Germinal center (tissue), 1 donor: ENCODE data around the gene YWHAG.
A peak's percentile ranks its signal among the peaks of the same experiment; 100 is the strongest.
"Not testable (repeated sequence)": the region's sequence is repeated elsewhere in the genome, so short reads cannot be mapped to it uniquely, and the experiment has no call there.

Experiments
- DNase-seq: peaks from one replicate; pipeline ENCODE4 v3.0.0; 2012; ENCODE audit warnings: mixed read lengths, low spot score

YWHAG gene

DNA sequence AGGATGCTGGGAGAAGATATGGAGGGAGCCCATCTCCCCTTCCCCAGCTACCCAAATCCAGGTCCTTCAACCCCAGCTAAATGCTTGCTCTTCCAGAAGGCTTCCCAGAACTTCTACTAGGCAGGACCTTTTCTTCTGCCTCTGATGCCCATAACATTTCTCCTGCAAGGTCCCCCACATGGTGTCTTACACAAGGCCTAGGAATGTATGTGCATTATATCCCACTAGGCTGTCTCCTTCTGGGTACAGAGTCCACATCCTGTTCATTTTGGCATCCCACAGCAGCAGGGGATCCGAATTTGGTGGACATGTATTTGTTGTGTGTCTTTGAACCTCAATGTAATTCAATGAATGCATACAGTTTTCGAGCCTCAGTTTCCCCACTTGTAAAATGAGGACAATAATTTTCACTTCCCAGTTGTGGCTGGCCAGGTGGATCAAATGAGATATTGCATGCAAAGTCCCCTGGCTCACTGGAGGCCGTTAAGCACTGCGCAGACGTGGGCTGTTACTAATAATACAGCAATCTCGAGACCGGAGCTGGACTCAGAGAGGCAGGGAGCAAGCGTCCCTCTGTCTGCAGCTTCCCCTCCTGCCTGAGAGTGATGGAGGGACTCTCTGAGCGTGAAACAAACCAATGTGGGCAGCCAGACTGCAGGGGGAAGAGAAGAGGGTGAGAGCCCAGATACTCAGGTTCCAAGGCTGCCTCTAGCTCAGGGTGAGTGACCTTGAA lies 18.6 kb upstream of the YWHAG start:
- no peak for DNase-seq

DNA sequence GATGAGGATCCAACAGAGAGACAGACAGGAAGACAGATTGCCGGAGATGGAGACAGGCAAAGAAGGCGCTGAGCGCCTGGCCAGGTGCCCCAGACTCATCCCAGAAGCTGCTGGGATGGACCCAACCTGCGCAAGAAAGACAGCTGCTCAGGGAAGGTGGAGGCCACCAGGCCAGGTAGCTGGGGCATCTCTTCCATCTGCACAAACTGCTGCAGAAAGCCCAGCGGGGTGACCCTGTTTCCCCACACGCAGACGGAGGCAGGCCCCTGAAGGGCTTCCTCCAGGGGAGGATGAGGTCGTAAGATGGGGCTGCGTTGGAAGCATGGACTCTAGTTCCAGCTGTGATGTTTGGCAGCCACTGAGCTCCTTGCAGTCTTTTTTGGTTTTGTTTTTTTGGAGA lies 16.5 kb upstream of the YWHAG start:
- DNase-seq: no peak

DNA sequence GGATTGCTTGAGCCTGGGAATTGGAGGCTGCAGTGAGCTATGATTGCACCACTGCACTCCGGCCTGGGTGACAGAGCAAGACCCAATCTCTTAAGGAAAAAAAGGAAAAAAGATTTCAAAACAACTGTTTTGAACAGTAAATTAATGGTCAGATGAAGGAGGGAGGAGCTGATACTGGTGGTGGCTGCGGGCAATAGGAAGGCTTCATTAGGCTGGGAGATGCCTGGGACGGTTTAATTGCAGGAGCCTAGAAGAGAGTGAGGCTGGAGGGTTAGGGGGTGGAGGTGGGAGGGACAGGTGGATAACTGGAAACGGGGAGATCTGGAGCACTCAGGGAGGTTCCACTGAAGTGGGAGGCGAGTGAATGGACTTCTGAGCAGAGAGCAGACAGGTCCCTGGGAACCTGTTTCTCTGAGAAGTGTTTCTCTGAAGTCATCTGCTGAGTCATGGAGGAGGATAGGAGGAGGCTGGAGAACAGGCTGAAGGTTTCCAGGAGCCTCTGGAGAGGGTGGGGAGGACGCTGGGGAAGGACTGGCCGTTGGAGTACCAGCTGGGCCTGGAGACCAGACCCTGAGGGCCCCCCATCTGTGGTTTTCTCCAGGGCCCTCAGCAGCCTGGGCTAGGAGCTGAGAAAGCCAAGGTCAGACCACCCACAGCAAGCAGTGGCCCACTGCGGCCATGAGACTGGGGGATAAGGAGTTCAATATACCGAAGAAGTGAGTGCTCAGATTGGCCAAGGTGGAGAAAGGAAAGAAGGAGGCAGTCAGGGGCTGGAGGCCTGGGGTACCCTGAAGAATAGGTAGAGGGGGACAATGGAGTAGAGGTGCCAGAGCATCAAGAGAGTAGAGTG lies 14.4 kb upstream of the YWHAG start:
- no peak for DNase-seq

DNA sequence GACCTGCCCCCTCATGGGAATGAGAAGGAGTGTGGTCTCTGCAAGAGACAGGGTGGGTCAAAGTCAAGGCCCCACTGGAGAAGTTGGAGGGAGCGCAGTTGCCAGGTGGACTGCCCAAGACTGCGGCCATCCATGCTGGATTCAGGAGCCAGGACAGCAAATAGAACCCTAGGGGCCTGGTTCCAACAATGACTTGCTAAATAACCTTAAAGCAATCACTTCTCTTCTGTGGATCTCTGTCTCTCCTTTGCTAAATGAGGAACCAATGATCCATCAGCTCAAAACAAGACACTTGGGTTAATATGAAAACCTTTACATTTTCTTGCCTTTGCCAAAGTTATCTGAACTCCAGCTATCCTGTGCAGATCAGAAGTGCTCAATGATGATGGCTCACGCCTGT lies 12.6 kb upstream of the YWHAG start:
- DNase-seq: no peak

DNA sequence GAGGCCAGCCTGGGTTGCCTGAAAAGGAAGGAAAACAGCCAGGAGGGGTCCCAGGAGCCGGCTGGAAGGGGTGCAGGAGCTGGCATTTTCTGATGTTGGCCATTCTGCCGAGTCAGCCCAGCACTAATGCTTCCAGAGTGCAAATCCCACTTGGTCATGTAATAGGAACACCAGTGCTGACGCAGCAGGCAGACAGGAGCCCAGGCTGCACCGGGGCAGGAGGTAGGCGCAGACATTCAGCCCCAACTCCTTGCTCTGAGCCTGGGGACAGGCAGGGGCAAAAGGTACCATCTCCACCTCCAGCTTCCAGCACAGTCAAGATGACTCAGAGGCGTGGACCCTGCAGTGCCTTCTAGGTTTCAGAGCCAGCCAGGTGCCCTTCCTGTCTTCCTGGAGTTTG lies 10.2 kb upstream of the YWHAG start:
- DNase-seq: no peak

DNA sequence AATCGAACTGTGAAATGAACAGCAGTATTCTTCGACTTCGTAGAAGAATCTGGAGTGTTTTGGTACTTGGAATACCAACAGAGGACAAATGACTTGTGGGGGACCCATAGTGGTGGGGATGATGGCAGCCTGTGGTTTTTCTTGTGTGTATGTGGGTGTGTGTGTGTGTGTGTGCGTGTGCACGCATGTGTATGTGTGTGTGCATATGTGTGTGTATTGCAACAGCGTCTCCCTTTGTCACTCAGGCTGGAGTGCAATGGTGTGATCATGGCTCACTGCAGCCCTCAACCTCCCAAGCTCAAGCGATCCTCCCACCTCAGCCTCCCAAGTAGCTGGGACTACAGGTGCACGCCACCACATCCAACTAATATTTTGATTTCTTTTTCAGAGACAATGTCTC lies 9.4 kb upstream of the YWHAG start:
- no peak for DNase-seq

DNA sequence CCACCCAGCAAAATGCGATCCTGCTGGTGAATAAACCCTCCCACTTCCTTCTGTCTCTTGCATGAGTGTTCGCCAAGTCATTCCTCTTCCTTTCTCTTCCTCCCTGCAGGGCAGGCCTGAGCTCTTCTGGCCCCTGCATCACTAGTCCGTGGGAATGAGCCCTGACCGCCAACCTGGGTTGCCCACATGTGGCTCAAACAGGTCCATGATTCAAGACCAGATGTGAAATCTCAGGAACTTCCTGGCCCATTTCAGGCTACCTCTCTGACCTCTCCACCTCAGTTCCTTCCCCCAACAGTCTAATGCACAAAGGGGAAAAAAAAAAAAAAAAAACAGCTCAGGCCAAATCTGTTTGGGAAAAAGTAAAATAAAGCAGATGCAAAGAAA lies 5.4 kb upstream of the YWHAG start:
- DNase-seq: no peak

DNA sequence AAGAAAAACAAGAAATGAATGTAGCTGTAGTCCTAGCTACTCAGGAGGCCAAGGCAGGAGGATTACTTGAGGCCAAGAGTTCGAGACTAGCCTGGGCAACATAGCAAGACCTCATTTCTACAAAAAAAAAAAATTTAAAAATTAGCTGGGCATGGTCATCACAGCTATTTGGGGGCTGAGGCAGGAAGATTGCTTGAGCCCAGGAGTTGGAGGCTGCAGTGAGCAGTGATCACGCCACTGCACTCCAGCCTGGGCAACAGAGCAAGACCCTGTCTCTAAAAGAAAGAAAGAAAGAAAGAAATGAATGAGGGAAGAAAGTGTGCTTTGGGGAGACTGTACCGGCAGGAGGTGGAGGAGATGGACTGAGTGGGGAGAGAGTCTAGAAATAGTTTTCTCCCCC lies 5.0 kb upstream of the YWHAG start:
- not testable (repeated sequence) for DNase-seq

DNA sequence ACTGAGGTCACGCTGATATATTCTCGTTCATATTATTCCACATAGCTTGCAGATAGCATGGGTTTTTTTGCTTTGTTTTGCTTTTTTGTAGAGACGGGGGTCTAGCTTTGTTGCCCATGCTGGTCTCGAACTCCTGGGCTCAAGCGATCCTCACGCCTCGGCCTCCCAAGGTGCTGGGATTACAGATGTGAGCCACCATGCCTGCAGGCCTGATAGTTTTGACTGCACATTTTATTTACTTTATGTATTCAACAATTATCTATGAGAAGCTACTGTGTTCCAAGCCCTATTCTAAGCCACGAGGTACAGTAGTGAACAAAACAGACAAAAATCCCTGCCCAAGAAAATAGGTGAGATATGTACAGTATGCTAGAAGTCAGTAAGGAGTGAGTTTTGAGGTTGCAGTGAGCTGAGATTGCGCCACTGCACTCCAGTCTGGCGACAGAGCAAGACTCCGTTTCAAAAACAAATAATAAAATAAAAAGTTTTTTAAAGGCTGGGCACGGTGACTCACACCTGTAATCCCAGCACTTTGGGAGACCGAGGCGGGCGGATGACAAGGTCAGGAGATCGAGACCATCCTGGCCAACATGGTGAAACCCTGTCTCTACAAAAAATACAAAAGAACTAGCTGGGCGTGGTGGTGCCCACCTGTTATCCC lies 1.3 kb upstream of the YWHAG start:
- no peak for DNase-seq

DNA sequence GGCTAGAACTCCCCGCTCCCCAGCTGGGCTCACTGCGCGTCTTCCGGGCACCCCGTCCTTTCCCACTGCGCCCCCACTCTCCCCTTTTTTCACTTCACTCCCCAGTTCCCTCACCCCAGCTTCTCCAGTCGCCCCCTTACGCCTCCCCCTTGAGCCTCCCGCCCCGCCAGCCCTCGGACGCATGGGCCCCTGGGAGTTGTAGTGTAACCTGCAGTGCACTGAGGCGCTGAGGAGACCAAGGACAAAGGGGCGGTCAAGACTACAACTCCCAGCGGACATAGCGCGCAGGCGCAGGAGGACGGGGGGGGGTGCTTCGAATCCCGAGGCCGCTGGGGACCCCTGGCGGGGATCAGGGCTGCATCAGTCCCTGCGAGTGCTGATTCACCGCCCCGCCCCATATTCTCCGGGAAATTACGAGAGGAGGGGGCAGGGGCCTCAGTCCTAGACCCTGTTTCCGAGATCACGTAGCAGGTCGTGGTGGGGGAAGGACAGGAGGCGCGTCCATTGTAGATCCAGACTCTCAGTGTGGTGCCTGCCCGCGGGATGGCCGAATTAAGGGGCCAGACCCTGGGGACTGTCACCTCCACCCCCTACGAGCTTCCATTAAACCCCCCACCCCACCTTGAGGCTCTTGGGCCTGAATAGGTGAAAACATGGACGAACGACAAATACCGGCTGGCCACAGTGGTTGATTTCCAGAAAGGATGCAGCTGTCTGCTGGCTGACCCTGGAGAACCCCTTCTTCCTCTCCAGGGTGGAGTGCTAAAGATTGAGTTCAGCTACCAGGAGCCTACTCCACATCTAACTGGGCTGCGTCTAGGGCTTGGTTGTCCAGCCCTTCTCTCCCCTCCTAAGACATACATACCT lies 553 bp upstream of the YWHAG start:
- DNase-seq: peak; percentile 96

DNA sequence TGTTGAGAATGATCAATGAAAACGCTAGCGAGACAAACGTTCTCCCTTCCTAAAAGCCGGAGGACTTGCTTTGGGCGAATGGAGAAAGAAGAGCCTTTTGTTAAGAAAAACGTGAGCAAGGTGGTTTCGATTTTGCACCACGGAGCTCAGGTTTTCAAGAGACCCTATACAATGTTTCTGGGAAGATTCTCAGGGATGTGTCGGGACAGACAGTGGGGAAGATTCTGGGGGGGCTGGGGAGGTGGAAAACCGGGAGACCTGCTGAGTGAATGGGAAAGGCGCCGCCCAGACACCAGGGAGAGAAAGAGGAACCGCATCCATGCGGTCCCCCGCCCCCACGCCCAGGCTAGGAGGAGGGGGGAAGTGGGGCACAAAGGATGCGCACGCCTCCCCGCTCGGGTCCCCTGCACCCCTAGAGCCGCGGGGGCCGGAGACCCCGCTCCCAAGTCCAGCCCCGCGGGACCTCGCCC lies 745 bp downstream of the YWHAG start:
- peak; percentile 75 for DNase-seq

DNA sequence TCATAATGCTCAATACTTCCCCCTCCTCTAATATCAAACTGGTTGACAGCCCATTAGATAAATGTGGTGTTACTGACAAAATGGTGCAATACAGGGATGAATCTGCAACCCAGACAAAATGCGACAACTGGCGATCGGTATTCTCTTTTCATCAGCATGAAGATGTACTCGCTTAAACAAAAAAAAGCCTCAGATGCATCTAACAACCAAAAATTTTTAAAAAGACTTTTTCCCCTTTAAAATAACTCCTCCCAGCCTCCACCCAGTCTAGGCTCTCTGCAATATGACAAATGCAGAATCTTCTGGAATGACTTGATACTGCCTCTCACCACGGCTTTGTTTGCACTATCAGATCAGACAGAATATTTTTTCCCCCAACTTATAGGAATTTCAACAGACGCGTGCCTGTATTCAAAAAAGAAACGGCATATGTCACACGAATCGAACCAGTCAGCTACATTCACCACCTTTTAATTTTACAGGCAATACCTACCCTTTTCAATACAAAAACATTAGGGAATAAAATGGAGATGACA lies 1.2 kb downstream of the YWHAG start:
- no peak for DNase-seq

DNA sequence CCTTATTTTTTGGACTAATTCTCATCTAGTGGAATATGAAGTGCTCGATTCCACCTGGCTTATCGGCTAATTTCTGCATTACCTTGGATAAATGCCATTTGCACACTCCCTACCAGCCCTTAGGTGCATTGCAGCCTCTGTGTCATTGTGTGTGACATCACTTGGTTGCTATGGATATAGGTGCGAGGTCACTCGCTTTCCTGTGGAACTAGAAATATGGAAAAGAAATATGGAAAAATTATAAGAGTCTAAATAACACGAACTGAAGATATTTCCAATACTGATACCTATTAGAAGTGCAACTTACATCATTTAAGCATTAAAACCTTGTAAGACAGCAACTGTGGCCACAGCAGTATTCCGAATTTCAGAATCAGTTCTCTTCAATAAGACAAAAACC lies 2.0 kb downstream of the YWHAG start:
- no peak for DNase-seq

DNA sequence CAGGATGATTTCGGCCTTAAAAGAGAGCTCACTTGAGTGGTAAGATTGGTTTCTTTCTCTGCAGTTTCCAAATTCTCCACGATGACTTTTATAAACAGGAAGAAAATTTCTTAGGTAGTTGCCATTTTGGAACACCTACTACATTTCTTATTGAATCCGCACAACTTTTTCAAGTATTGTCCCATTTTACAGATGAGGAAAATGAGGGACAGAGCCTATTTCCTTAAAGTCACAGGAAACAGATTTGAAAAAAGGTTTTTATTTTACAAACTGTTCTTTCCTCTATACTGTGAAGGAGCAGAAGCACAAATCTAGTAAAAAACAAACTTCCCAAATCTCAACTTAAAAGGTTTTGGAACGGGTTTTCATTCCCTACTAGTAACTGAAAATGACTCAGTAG lies 2.7 kb downstream of the YWHAG start:
- DNase-seq: no peak

DNA sequence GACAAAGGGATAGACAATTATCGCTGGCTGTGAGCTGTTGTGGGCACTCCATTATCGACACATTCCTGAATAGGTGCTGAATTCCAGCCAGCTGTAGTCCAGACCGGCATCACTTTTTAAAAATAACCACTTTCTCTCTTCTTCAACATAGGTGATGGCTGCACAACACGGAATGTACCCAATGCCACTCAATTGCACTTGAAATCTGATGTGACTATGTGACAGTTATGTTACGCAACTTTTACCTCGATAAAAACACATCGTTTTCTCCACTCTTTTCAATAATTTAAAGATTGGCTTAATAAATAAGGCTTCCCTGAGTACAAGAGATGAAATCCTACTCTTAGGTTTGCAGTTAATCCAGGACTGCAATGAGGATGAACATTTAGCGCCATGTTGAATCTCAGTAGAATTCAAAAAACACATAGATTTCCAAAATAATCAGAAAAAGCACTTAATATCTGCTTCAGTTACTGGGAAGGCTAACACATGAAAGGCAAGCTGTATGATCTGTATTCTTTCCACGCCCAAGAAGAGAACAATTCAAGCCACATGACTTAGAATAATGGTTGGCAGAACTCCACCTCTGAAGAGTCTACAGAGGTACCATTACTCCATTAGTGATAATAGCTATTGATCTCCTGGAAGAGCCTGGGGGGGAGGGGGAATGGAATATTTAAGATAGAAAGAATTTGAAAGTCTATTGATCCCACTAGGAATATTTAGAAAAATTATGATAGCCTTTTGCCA lies 3.6 kb downstream of the YWHAG start:
- DNase-seq: no peak

DNA sequence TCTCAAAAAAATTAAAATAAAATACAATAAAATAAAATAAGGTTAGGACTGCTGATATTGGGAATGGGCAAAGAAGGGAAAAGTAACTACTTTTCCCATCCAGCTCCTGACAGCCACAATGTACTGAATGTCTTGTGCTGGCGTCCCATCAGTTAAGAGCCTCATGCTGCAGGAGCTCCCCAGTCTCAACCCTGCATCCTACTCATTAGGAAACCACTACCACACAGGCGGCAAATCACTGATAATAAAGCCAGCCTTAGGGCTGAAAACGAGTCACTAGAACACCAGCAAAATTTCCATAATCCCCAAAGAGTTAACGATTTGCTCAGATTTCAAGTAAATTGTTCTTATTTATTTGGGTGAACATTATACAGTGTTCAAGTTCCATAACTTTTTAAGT lies 4.3 kb downstream of the YWHAG start:
- DNase-seq: no peak

DNA sequence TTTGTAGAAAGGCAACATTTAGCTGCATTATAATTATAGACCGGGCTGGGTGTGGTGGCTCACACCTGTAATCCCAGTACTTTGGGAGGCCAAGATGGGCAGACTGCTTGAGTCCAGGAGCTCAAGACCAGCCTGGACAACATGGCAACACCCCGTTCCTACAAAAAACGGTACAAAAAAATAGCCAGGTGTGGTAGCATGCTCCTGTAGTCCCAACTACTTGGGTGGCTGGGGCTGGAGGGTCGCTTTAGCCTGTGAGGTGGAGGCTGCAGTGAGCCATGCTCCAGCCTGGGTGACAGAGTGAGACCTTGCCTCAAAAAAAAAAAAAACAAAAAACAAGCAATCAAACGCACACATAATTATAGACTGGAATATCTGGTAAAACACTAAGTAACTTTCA lies 5.0 kb downstream of the YWHAG start:
- DNase-seq: no peak

DNA sequence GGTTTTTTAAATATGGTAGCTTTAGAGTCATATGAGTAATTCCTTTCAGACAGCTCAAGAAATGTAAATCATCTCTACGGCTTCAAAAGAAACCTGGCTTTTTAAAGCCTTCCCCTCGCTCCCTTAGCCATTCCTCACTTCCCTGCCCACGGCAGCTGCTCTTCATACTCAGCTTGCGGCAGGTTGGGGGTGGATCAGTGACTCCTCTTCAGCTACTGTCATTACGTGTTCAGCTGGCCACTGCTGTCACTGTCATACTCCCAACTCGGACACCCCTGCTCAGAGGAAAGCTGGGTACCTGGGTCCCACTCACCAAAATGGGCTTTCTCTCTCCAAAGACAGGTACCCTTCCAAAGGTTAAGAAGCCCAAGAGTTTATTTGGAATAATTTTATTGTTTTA lies 6.6 kb downstream of the YWHAG start:
- DNase-seq: no peak

DNA sequence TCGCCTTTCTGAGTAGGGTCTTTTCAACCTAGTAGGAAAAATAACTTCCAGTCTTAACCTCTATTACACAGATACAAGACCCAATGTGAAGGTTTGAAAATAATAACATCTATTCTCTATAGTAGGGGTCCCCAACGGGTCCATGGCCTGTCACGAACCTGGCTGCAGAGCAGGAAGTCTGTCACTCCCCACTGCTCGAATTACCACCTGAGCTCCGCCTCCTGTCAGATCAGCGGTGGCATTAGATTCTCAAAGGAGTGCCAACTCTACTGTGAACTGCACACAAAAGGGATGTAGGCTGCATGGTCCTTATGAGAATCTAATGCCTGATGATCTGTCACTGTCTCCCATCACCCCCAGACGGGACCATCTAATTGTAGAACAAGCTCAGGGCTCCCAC lies 7.4 kb downstream of the YWHAG start:
- DNase-seq: no peak

DNA sequence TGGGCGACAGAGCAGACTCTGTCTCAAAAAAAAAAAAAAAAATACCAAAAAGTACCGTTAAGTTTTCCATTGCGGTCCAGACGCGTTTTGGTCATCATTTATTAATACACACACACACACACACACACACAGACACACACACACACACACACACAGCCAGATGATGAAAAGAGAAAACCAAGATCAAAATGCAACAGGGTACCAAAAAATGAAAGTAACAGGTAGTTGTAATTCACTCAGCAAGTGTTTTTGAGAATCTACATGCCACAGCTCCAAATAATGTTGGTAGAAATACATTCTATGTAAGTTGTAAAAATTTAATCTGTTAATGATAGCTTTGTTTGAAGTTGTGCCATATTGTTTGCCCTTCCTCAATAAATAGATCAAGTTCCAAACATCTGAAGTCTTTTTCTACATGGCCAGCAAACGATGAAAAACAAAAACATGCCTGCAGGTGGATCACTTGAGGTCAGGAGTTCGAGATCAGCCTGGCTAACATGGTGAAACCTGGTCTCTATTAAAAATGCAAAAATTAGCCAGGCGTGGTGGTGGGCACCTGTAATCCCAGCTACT lies 9.4 kb downstream of the YWHAG start:
- DNase-seq: no peak

DNA sequence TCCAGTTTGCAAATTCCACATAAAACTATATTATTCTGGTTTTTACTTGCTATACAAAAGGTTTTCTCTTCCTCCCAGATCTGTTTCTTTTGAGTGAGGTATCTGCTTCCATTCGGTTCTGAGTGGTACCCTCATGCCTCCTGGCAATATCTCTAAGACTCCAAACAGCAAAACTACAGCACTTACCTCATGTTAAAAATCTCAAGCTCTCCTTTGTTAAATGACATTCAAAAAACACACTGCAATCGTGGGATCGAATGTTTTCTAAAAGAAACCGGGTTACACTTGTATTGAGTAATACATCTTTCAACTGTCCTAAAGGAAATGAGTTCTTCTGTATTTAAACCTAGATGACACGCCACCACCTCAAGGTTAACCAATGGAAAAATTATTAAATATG lies 11.1 kb downstream of the YWHAG start:
- no peak for DNase-seq
